Activated CD4-positive, CD25-positive, alpha-beta regulatory T cell treated with anti-CD3 and anti-CD28 coated beads, Interleukin-2, amount 50 U/mL, for 24 hours (primary cell): ENCODE results near the gene PAPPA.

Experiments used
- ATAC-seq, 2 donors: fragments of 150-1000 bp; cut with Tn5 transposase; one replicate each; pipeline ENCODE4 v1.10.0; 2021; ENCODE audit warnings: mild to moderate bottlenecking in 1 of 2, moderate library complexity in 1 of 2

Gene PAPPA

GRCh38 chr9:116389541-116390302 is 236.1 kb downstream of the PAPPA start:
- no peak for ATAC-seq

- ATAC-seq: no peak
Observed at GRCh38 chr9:116390303-116391228, 237.0 kb downstream of the PAPPA start.

GRCh38 chr9:116391306-116391900 is 237.8 kb downstream of the PAPPA start:
- no peak for ATAC-seq

GRCh38 chr9:116393198-116393597 is 239.6 kb downstream of the PAPPA start:
- no peak for ATAC-seq

- ATAC-seq: no peak
Observed at GRCh38 chr9:116394070-116394469, 240.5 kb downstream of the PAPPA start.

- no peak for ATAC-seq
Observed at GRCh38 chr9:116394894-116395698, 241.5 kb downstream of the PAPPA start.

- ATAC-seq: no peak
Observed at GRCh38 chr9:116395699-116396037, 242.1 kb downstream of the PAPPA start.

- no peak for ATAC-seq
Observed at GRCh38 chr9:116403171-116403570, 249.6 kb downstream of the PAPPA start.

- no peak for ATAC-seq
Observed at GRCh38 chr9:116404228-116404627, 250.6 kb downstream of the PAPPA start.

GRCh38 chr9:116405321-116405720 is 251.7 kb downstream of the PAPPA start:
- ATAC-seq: no peak

GRCh38 chr9:116406469-116406868 is 252.9 kb downstream of the PAPPA start:
- ATAC-seq: no peak

- no peak for ATAC-seq
Observed at GRCh38 chr9:116409129-116409528, 255.5 kb downstream of the PAPPA start.

GRCh38 chr9:116409638-116410037 is 256.0 kb downstream of the PAPPA start:
- ATAC-seq: no peak

- no peak for ATAC-seq
Observed at GRCh38 chr9:116411506-116411905, 257.9 kb downstream of the PAPPA start.

GRCh38 chr9:116414374-116414773 is 260.8 kb downstream of the PAPPA start:
- no peak for ATAC-seq

GRCh38 chr9:116416421-116416820 is 262.8 kb downstream of the PAPPA start:
- ATAC-seq: no peak

- no peak for ATAC-seq
Observed at GRCh38 chr9:116417464-116417863, 263.9 kb downstream of the PAPPA start.

- ATAC-seq: no peak
Observed at GRCh38 chr9:116419181-116419580, 265.6 kb downstream of the PAPPA start.

GRCh38 chr9:116420993-116421538 is 267.5 kb downstream of the PAPPA start:
- no peak for ATAC-seq

GRCh38 chr9:116422119-116422979 is 268.8 kb downstream of the PAPPA start:
- no peak for ATAC-seq

- no peak for ATAC-seq
Observed at GRCh38 chr9:116423149-116423548, 269.6 kb downstream of the PAPPA start.
